Measurements from ENCODE around the gene KIF2A. TPM values are rescaled to one million over a fixed set of nuclear protein-coding genes. Genes with fewer than 3 reads are reported as not detected.

The KIF2A gene
- total RNA-seq, 1 experiment from 2014 or later = 86.1 TPM

DNA sequence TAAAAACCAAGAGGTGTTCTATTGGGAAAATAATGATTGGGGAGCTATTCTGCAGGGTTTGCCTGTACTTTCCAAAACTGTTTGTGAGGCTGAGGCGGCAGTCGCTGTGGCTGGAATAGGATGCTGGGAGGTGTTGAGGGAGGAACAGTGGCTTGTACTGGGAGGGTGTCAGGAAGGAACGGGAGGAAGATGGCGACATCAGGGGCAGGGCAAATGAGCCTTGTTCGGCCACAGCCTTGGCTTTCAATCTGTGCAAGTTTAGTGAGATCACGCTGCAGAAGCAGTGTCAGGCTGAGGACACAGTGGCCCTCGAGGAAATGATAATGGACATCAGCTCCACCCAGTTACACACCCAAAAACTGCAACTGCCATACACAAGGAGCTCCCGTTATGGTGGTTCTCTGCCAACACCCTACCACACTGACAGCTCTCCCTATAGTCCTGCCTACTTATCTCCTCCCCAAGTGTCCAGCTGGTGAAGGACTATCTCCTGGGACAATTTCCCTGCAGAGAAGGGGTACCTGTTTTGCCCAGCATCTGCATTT, 27.3 kb downstream of the KIF2A start:
- Histone ChIP-seq H2BK20ac (ENCODE audit: low read depth, low read length, poor library complexity, severe bottlenecking) (no peak overlapping the region), H3K27me3 (ENCODE audit: insufficient read depth, low read length) (no peaks in the 10 kb centered on the region), H3K56ac (ENCODE audit: insufficient read length, low read depth, low read length) (no peak overlapping the region), H4K20me1 (ENCODE audit: control insufficient read depth, insufficient read depth, insufficient read length) (no peaks in the 10 kb centered on the region), H3K4ac (ENCODE audit: low read depth, low read length) (no peak overlapping the region), H3K79me2 (ENCODE audit: insufficient read depth, low read length) (peaks cover 11% of the 10 kb centered on the region; the same call in 1 of the 2 replicates), H2AFZ (ENCODE audit: low read length) (no peak overlapping the region), H3K23ac (ENCODE audit: insufficient read length, low read depth, low read length) (no peak overlapping the region), H3K79me1 (ENCODE audit: insufficient read depth, low read depth, low read length, poor library complexity, severe bottlenecking) (peaks cover 9% of the 10 kb centered on the region), H3K23me2 (ENCODE audit: insufficient read length, low read depth, low read length, poor library complexity, severe bottlenecking) (no peaks in the 10 kb centered on the region), H4K91ac (ENCODE audit: insufficient read length, low read depth, low read length) (no peak overlapping the region), H2BK5ac (ENCODE audit: insufficient read length, low read length) (no peak overlapping the region), H2BK120ac (ENCODE audit: low read depth, low read length, poor library complexity, severe bottlenecking) (no peak overlapping the region), H2BK15ac (ENCODE audit: low read depth, low read length) (no peak overlapping the region), H3K9me3 (ENCODE audit: control insufficient read depth, low read depth, low read length) (no peaks in the 10 kb centered on the region), H3T11ph (ENCODE audit: low read length) (no peak overlapping the region), H3K9ac (ENCODE audit: extremely low read depth, insufficient read length, low read length) (no peak overlapping the region), H3K18ac (ENCODE audit: insufficient read length, low read depth, low read length) (no peak overlapping the region), H3K4me1 (ENCODE audit: insufficient read depth, low read length) (no peaks in the 10 kb centered on the region), H4K5ac (ENCODE audit: insufficient read length, low read depth, low read length) (no peak overlapping the region), H2BK12ac (ENCODE audit: insufficient read length, low read depth, low read length) (no peak overlapping the region), H3K4me2 (ENCODE audit: insufficient read depth, insufficient read length, low read length) (no peak overlapping the region), H4K8ac (replicated peaks; ENCODE audit: insufficient read length, low read depth, low read length) (no peak overlapping the region), H2AK5ac (ENCODE audit: insufficient read length, low read length) (no peak overlapping the region), H3K14ac (ENCODE audit: insufficient read depth, low read length) (no peak overlapping the region), H3K27ac (ENCODE audit: insufficient read length, low read depth, low read length) (no peak overlapping the region)
- Mint-ChIP-seq H3K27me3 (ENCODE audit: low read depth) (no peaks in the 10 kb centered on the region), H3K4me1 (peaks cover 0 to 5% of the 10 kb centered on the region in 2 experiments; a peak in 3 of 4 replicates), H3K4me3 (no peak overlapping the region), H3K36me3 (ENCODE audit: insufficient read depth in 1 of 3, low read depth in 3 of 3) (peaks cover 10 to 18% (median 13%) of the 10 kb centered on the region in 3 experiments; a peak in 5 of 7 replicates), H3K9me3 (no peaks in the 10 kb centered on the region), H3K27ac (peak overlapping the region in 2 of 3 experiments; percentile 45 to 68; a peak in 2 of 7 replicates)
- no CpG with 5 or more reads among the region's 8 CpGs for WGBS (ENCODE audit: extremely low coverage, insufficient read length, low lambda C conversion rate)
- DNase-seq = no peak
- TF ChIP-seq, protein P1, sequence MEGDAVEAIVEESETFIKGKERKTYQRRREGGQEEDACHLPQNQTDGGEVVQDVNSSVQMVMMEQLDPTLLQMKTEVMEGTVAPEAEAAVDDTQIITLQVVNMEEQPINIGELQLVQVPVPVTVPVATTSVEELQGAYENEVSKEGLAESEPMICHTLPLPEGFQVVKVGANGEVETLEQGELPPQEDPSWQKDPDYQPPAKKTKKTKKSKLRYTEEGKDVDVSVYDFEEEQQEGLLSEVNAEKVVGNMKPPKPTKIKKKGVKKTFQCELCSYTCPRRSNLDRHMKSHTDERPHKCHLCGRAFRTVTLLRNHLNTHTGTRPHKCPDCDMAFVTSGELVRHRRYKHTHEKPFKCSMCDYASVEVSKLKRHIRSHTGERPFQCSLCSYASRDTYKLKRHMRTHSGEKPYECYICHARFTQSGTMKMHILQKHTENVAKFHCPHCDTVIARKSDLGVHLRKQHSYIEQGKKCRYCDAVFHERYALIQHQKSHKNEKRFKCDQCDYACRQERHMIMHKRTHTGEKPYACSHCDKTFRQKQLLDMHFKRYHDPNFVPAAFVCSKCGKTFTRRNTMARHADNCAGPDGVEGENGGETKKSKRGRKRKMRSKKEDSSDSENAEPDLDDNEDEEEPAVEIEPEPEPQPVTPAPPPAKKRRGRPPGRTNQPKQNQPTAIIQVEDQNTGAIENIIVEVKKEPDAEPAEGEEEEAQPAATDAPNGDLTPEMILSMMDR (conservative IDR thresholded peaks at IDR 0.05) = no peak

Data from H9 (cell line).